A549 (cell line): Measurements from ENCODE around the gene GRK5. TPM values are rescaled to one million over a fixed set of nuclear protein-coding genes. Genes with fewer than 3 reads are reported as not detected.

Experiments used
- ATAC-seq, 2 experiments: fragments of 200-7000 bp in 1 of 2; fragments of >200 bp in 1 of 2; cut with Nextera tagmentation in 1 of 2; cut with Tn5 transposase in 1 of 2; 3 replicates each; pipeline versions ENCODE4 v1.8.0 to v1.9.1; 2018 to 2020; ENCODE audit warnings: mild to moderate bottlenecking in 1 of 2, moderate library complexity in 1 of 2
- CTCF ChIA-PET: fragments of 300-600 bp; sonication (Branson Sonifier 250); formaldehyde crosslinking; extraction: SDS; loops from one replicate; lab custom pipeline; 2021; ENCODE audit warnings: antibody characterized with exemption, inconsistent platforms; lab: Yijun Ruan, JAX
- POLR2A ChIA-PET: fragments of 350-600 bp; formaldehyde crosslinking; extraction: SDS; loops from one replicate; lab custom pipeline; 2021; ENCODE audit warnings: antibody characterized with exemption, inconsistent platforms; lab: Yijun Ruan, JAX
- DNase-seq, 2 experiments: peaks; one replicate each; pipeline versions ENCODE4 v3.0.0 to v3.0.0-alpha.2; 2011 to 2016; ENCODE audit warnings: low read depth in 1 of 2, low spot score in 1 of 2
- FAIRE-seq: peaks from 2 replicates; lab custom pipeline; 2011; peaks lifted over from hg19 to GRCh38; lab: Jason Lieb, UNC
- H3K27ac ChIP-seq, 2 experiments: fragments of >200 bp; sonication (Bioruptor Twin); formaldehyde crosslinking; 3 replicates each; pipeline ENCODE4 v1.5.1; 2016 to 2017
- H3K4me1 ChIP-seq: fragments of >200 bp; sonication (Bioruptor Twin); formaldehyde crosslinking; 3 replicates; pipeline ENCODE4 v1.6.1; 2016
- H3K4me2 ChIP-seq: fragments of >200 bp; sonication (Bioruptor Twin); formaldehyde crosslinking; 3 replicates; pipeline ENCODE4 v1.6.1; 2016
- H3K4me3 ChIP-seq: fragments of >200 bp; sonication (Bioruptor Twin); formaldehyde crosslinking; 3 replicates; pipeline ENCODE4 v1.5.1; 2016
- H3K9me3 ChIP-seq: fragments of >200 bp; sonication (Bioruptor Twin); formaldehyde crosslinking; 3 replicates; pipeline ENCODE4 v1.6.1; 2016
- BHLHE40 ChIP-seq: IDR thresholded peaks from 2 replicates; pipeline ENCODE4 v1.6.1; 2012; ENCODE audit warnings: low read depth, low read length, inconsistent platforms
- EHMT2 ChIP-seq: fragments of 200-600 bp; sonication (generic); IDR thresholded peaks from 2 replicates; pipeline ENCODE4 v1.6.1; 2016; ENCODE audit warnings: antibody characterized with exemption, low read depth, mild to moderate bottlenecking, moderate library complexity
- FOSB ChIP-seq: fragments of 250-450 bp; sonication (Bioruptor Pico); IDR thresholded peaks from 2 replicates; pipeline ENCODE4 v1.5.0; 2020; ENCODE audit warnings: mild to moderate bottlenecking, moderate library complexity
- HDAC2 ChIP-seq: fragments of 200-600 bp; sonication (generic); IDR thresholded peaks from 2 replicates; pipeline ENCODE4 v1.6.1; 2016
- HOXB13 ChIP-seq: fragments of 250-450 bp; sonication (Bioruptor Pico); IDR thresholded peaks from 2 replicates; pipeline ENCODE4 v1.5.0; 2020; ENCODE audit warnings: low read depth, mild to moderate bottlenecking, moderate library complexity
- HOXB5 ChIP-seq: fragments of 250-450 bp; sonication (Bioruptor Pico); IDR thresholded peaks from 2 replicates; pipeline ENCODE4 v1.5.0; 2020; ENCODE audit warnings: mild to moderate bottlenecking, moderate library complexity
- KDM5A ChIP-seq: fragments of 200-600 bp; sonication (generic); IDR thresholded peaks from 2 replicates; pipeline ENCODE4 v1.6.1; 2016; ENCODE audit warnings: antibody characterized with exemption, mild to moderate bottlenecking
- MAZ ChIP-seq: fragments of 150-350 bp; IDR thresholded peaks from 2 replicates; pipeline ENCODE4 v1.6.1; 2014; ENCODE audit warnings: antibody characterized with exemption, low read depth, low read length, borderline replicate concordance
- RAD21 ChIP-seq, 2 experiments: fragments of >200 bp in 1 of 2; sonication (Bioruptor Twin) in 1 of 2; formaldehyde crosslinking in 1 of 2; IDR thresholded peaks in 1 of 2; conservative IDR thresholded peaks in 1 of 2; 2 replicates in 1 of 2; 3 replicates in 1 of 2; pipeline ENCODE4 v1.6.1; 2012 to 2018; ENCODE audit warnings: inconsistent platforms in 1 of 2
- RCOR1 ChIP-seq: fragments of 150-350 bp; IDR thresholded peaks from 2 replicates; pipeline ENCODE4 v1.6.1; 2014; ENCODE audit warnings: antibody characterized with exemption, low read length, low read depth
- RFX5 ChIP-seq: fragments of 450-650 bp; IDR thresholded peaks from 2 replicates; pipeline ENCODE4 v1.7.1; 2014; ENCODE audit warnings: antibody characterized with exemption, mild to moderate bottlenecking, moderate library complexity
- TFCP2L1 ChIP-seq: fragments of 250-450 bp; sonication (Bioruptor Pico); IDR thresholded peaks from 2 replicates; pipeline ENCODE4 v1.5.0; 2021; ENCODE audit warnings: mild to moderate bottlenecking
- ZNF302 ChIP-seq: fragments of 250-450 bp; sonication (Bioruptor Pico); IDR thresholded peaks from 2 replicates; pipeline ENCODE4 v1.9.0; 2021; ENCODE audit warnings: inconsistent platforms, mild to moderate bottlenecking, moderate library complexity
- ZSCAN20 ChIP-seq: fragments of 250-450 bp; sonication (Bioruptor Pico); IDR thresholded peaks from 2 replicates; pipeline ENCODE4 v1.8.0; 2022; ENCODE audit warnings: mild to moderate bottlenecking, moderate library complexity
- WGBS: methylation state at CpG from one replicate; pipeline ENCODE4 v1.1.6; 2017; ENCODE audit errors: missing lambda C conversion rate; 5-methylcytosine and 5-hydroxymethylcytosine counted together
- polyA plus RNA-seq, 4 experiments: library from polyadenylated mRNA; depleted of rRNA in 3 of 4; stranded (reverse); fragments of >200 nt; fragmentation: RNase III in 1 of 4; extraction: RNeasy Plus Mini Kit Qiagen cat#74134 plus additional on column Dnase treatment in 1 of 4; gene quantifications; 2 replicates in 3 of 4; 3 replicates in 1 of 4; pipeline ENCODE4 v1.2.3, GENCODE V29; 2011 to 2017
- TF ChIP-seq, protein P1 (sequence below): fragments of 250-450 bp; sonication (Bioruptor Pico); IDR thresholded peaks from 2 replicates; pipeline ENCODE4 v1.5.0; 2020; ENCODE audit warnings: low read depth, mild to moderate bottlenecking, moderate library complexity
- TF ChIP-seq, protein P2 (sequence below): fragments of 450-650 bp; IDR thresholded peaks from 2 replicates; pipeline ENCODE4 v1.6.1; 2014; ENCODE audit warnings: antibody characterized with exemption
- TF ChIP-seq, protein P3 (sequence below): IDR thresholded peaks from 2 replicates; pipeline ENCODE4 v1.6.1; 2012
- TF ChIP-seq, protein P4 (sequence below): fragments of >200 bp; sonication (Bioruptor Twin); formaldehyde crosslinking; IDR thresholded peaks from 3 replicates; pipeline ENCODE4 v1.5.1; 2016

Gene GRK5
- polyA plus RNA-seq, 2 of the 4 experiments (the other 2 are of a cell fraction): 5.0 to 7.9 TPM

DNA sequence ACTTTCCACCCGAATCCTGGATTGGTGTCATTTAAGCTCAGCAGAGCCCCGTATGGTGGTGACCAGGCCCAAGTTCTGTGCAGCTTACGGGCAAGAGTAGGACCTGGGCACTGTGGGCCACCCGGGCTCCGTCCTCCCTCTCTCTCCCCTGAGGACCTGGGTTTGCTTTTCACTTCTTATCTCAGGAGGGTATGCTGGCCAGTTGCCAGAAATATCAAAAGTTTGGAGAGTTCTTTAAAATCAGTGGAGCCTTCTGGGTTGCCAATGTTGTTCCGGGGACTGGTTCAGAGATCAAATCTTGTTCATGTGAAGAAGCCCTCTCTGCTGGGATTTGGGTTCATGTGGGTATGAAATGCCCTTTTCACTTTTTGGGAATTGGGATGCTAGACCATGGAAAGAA, 145.4 kb downstream of the GRK5 start:
- DNase-seq (no peak), ATAC-seq (no peak), FAIRE-seq (no peak)
- ChIA-PET POLR2A (no interaction called here), CTCF (interaction anchor here (1.0 to 1.7 kb wide), 5 partner anchors 20 to 146 kb away, joined by 3 to 5 read pairs (median 4); partner anchors contain the start of gene GRK5)
- 95% methylated on average over 6 of the region's 6 CpGs for WGBS
- Histone ChIP-seq H3K4me1 (no peaks in the 10 kb centered on the region), H3K4me3 (no peak overlapping the region), H3K4me2 (no peak overlapping the region), H3K9me3 (peaks cover 29% of the 10 kb centered on the region), H3K27ac (no peak overlapping the region)
- no peak for TF ChIP-seq KDM5A
- TF ChIP-seq, protein P1, sequence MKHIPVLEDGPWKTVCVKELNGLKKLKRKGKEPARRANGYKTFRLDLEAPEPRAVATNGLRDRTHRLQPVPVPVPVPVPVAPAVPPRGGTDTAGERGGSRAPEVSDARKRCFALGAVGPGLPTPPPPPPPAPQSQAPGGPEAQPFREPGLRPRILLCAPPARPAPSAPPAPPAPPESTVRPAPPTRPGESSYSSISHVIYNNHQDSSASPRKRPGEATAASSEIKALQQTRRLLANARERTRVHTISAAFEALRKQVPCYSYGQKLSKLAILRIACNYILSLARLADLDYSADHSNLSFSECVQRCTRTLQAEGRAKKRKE (CRISPR knock-in tag): no peak
- no peak for TF ChIP-seq TFCP2L1 (CRISPR knock-in tag)
- TF ChIP-seq, protein P2, sequence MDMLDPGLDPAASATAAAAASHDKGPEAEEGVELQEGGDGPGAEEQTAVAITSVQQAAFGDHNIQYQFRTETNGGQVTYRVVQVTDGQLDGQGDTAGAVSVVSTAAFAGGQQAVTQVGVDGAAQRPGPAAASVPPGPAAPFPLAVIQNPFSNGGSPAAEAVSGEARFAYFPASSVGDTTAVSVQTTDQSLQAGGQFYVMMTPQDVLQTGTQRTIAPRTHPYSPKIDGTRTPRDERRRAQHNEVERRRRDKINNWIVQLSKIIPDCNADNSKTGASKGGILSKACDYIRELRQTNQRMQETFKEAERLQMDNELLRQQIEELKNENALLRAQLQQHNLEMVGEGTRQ: no peak
- TF ChIP-seq HOXB13: no peak
- TF ChIP-seq ZSCAN20 (CRISPR knock-in tag): no peak
- no peak for TF ChIP-seq FOSB
- no peak for TF ChIP-seq BHLHE40
- TF ChIP-seq, protein P3, sequence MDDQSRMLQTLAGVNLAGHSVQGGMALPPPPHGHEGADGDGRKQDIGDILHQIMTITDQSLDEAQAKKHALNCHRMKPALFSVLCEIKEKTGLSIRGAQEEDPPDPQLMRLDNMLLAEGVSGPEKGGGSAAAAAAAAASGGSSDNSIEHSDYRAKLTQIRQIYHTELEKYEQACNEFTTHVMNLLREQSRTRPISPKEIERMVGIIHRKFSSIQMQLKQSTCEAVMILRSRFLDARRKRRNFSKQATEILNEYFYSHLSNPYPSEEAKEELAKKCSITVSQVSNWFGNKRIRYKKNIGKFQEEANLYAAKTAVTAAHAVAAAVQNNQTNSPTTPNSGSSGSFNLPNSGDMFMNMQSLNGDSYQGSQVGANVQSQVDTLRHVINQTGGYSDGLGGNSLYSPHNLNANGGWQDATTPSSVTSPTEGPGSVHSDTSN: no peak
- TF ChIP-seq HDAC2: no peak

DNA sequence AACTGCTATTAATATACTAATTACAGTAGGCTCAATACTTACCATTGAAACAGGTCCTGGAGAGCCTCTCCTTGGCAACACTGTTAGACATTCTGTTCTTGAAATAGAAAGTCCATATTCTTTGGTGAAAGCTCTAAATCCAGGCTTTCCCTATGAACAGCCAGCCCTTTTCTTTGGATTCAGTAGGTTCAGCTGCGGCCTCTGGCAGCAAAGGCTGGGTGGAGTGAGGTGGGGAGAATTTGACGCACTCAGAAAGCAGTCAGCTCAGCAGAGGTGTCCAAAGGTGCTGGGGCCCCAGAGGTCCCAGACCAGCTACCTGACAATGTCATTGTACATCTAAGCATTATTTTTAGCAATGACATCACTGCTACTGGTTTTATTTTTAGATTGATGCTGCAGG, 146.1 kb downstream of the GRK5 start:
- FAIRE-seq: no peak
- 97% methylated on average over 2 of the region's 2 CpGs for WGBS
- CTCF ChIA-PET: interaction anchor here (1.7 kb wide), 1 partner anchor 92 kb away, joined by 5 read pairs; no protein-coding TSS in a partner anchor

DNA sequence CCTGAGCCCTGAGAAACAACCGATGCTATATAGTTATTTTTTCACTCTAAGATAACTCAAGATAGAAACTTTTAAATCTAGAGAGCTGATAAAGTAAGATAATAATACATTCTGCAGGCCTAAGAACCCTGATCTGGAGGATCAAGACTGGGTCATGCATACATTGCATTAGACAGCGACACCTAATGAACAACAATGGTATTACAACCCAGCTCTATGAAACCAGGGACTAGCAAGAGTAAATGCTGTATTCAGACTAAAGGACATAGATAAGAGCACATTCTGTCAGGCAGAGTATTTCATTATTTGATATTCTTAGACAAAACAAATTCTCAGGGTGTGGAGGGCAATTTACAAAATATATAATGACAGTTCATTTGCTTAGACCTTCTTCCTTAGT, 148.6 kb downstream of the GRK5 start:
- Histone ChIP-seq H3K9me3 (peaks cover 29% of the 10 kb centered on the region), H3K4me3 (no peak overlapping the region), H3K4me1 (no peaks in the 10 kb centered on the region), H3K27ac (no peak overlapping the region), H3K4me2 (no peak overlapping the region)
- TF ChIP-seq RCOR1: 0 out of 2 replicates have a peak, but pooled peaks have one; percentile 20
- 0 out of 5 replicates have a peak, but pooled peaks of 1 of the 2 experiments have one; percentile 15 for TF ChIP-seq RAD21 (conservative IDR thresholded peaks at IDR 0.05 in 1 of 2, IDR thresholded peaks at IDR 0.05 in 1 of 2)
- TF ChIP-seq MAZ: no peak
- TF ChIP-seq HOXB5 (CRISPR knock-in tag): no peak
- TF ChIP-seq RFX5: no peak
- no peak for TF ChIP-seq ZNF302 (CRISPR knock-in tag)
- TF ChIP-seq, protein P4, sequence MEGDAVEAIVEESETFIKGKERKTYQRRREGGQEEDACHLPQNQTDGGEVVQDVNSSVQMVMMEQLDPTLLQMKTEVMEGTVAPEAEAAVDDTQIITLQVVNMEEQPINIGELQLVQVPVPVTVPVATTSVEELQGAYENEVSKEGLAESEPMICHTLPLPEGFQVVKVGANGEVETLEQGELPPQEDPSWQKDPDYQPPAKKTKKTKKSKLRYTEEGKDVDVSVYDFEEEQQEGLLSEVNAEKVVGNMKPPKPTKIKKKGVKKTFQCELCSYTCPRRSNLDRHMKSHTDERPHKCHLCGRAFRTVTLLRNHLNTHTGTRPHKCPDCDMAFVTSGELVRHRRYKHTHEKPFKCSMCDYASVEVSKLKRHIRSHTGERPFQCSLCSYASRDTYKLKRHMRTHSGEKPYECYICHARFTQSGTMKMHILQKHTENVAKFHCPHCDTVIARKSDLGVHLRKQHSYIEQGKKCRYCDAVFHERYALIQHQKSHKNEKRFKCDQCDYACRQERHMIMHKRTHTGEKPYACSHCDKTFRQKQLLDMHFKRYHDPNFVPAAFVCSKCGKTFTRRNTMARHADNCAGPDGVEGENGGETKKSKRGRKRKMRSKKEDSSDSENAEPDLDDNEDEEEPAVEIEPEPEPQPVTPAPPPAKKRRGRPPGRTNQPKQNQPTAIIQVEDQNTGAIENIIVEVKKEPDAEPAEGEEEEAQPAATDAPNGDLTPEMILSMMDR: peak; percentile 12; the same call in 1 of the 3 replicates
- CTCF ChIA-PET: interaction anchor here (1.2 to 2.0 kb wide), 5 partner anchors 11 to 157 kb away, joined by 3 to 4 read pairs (median 4); no protein-coding TSS in a partner anchor
- ATAC-seq (no peak), FAIRE-seq (no peak), DNase-seq (peak in 1 of 2 experiments; percentile 53)
- POLR2A ChIA-PET: no interaction called here
- 58% methylated on average over 2 of the region's 2 CpGs for WGBS

More for the DNA sequence above, 146.1 kb downstream of the GRK5 start:
- POLR2A ChIA-PET: no interaction called here
- H3K4me3 ChIP-seq: no peak overlapping the region
- ATAC-seq (no peak), DNase-seq (no peak)
- H3K27ac ChIP-seq: no peak overlapping the region
- H3K9me3 ChIP-seq: peaks cover 29% of the 10 kb centered on the region
- H3K4me1 ChIP-seq: no peaks in the 10 kb centered on the region
- TF ChIP-seq MAZ: no peak
- TF ChIP-seq EHMT2: 0 out of 2 replicates have a peak, but pooled peaks have one; percentile 51
- TF ChIP-seq, all 56 proteins: peak for 1
- H3K4me2 ChIP-seq: no peak overlapping the region
